Middle frontal gyrus (tissue), 1 donor: Measurements from ENCODE around the gene XPNPEP1.

Experiments
- DNase-seq: peaks from one replicate; pipeline ENCODE4 v3.0.0-alpha.2; 2015; ENCODE audit warnings: low spot score; ENCODE audit errors: extremely low spot score

The XPNPEP1 gene

DNA sequence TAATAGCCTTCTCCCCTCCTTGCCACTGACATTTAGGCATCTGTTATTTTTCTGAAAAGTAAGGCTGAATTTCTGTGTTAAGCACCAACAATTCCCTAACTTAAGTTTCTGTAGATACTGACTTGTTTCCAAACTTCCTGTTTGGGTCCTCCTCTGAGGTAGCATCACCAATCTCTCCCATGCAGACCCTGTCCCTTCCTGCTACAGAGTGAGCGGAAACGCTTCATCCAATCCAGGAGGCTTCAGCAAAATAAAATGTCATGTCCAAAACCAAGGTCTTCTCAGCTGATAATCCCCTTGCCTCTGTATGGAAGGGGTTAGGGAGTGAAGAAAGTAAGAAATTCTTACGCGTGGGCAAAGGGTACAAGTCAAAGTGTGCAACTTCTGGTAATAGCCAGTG is 29.9 kb downstream of the XPNPEP1 start:
- DNase-seq: no peak

- DNase-seq: no peak
These were observed 30.4 kb downstream of the XPNPEP1 start for GRCh38 chr10:109892931-109893330.

DNA sequence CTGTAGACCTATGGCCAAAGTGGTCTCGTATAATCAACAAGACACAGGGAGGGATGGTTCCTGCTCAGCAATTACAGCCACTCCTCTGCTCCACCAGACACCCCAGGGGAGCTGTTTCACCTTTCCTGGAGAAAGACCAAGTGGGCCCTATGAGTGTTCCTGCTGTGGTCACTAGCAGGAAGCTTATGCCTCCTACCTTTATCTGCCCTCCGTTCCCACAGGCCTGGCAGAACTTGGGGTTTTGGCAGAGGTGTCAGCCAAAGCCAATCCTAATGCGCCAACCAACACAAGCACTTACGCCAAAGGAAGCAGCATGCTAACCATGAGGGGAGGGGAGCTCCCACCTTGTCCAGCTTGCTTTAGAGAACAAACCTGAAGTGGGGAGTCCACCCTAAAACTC is 31.2 kb downstream of the XPNPEP1 start:
- DNase-seq: no peak

- no peak for DNase-seq
These were observed 32.2 kb downstream of the XPNPEP1 start for GRCh38 chr10:109891105-109891504.

GRCh38 chr10:109889867-109890266 is 33.4 kb downstream of the XPNPEP1 start:
- no peak for DNase-seq

- DNase-seq: no peak
These were observed 35.5 kb downstream of the XPNPEP1 start for GRCh38 chr10:109887776-109888175.

- DNase-seq: no peak
These were observed 36.1 kb downstream of the XPNPEP1 start for GRCh38 chr10:109887243-109887642.

- DNase-seq: no peak
These were observed 36.5 kb downstream of the XPNPEP1 start for GRCh38 chr10:109886781-109887140.

DNA sequence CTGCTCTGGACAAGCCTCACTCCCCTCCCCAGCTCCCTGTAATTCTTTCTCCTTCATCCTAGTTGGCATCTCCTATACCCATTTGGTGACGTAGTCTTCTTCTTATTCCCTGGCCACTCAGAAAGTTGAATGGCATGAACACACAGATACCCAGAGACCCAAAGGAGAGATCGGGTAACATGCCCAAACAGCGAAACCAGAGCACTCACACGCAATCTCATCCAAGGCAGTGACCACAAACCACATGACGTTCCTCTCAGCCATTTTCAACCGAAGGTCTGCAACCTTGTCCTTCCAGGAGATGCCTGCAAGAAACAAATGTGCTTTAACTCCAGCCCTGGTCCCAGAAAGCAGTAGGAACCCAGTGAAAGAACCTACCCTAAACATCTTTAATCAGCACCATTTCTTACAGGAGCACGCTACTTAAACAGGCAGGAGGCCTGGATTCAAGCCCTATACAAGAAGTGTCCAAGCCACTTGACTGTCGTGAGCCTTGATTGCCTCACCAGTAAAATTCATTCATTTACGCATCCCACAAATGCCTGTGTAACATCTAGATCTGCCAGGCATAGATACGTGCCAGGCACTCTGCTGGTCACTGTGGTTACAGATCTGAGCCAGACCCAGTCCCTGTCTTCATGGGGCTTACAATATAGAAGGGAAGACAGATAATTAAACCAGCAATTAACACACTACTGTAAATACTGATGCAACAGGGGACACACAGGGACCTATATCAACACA is 37.1 kb downstream of the XPNPEP1 start:
- DNase-seq: no peak

DNA sequence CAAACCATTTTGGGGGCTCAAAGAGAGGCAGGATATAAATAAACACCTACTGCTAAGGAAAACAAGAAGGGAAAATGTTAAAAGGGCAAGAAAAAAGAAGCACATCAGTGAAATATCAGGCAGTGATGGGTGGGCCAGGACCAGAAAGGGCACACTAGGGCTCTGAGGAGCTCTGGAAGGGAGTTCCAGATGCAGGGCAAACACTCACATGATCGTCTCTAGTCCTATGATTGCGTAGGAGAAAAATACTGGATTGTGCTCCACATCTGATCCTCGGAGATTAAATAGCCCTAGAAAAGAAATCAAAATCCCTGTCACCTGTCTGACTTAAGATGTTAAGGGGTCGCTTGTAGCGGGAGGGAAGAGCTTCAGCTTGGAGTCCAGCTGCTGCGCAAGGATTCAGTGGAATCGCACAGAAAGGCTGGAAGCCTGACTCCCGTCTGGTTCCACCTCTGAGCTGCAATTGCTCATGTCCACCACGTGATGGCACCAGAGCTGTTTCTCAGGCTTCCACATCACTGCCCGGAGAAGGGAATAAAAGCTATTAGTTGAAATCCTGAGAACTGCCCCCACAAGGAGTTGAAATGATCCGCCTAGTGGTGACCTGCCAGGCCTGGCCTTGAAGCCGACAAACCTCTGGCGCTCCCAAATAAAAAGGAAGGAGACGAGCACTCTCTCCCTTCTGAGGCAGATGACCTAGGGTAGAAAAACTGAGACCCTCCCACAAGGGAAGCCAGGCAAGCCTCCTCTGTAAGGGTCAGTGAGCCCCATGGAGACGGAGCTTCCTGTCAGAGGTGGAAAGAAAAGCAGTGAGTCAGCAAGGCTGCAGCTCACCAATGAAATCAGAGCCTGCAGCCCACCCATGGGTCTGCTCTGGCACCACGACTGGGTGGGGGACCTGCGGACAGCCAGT is 39.2 kb downstream of the XPNPEP1 start:
- DNase-seq: peak; percentile 82

- DNase-seq: no peak
These were observed 40.9 kb downstream of the XPNPEP1 start for GRCh38 chr10:109882251-109883057.

DNA sequence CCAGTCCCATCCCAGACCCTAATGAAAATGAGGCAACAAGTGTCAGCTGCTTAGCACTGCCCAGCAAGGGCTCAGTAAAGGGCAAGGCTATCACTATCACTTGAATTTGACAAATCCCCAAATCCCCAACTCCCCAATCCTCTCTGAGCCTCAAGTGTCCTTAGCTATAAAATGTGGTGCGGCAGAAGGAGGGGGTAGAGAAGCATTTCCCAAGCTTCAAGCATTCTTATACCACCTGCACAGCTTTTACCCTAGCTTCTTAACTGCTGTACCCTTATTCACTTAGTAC is 41.6 kb downstream of the XPNPEP1 start:
- no peak for DNase-seq

- DNase-seq: no peak
These were observed 42.2 kb downstream of the XPNPEP1 start for GRCh38 chr10:109880886-109881768.

DNA sequence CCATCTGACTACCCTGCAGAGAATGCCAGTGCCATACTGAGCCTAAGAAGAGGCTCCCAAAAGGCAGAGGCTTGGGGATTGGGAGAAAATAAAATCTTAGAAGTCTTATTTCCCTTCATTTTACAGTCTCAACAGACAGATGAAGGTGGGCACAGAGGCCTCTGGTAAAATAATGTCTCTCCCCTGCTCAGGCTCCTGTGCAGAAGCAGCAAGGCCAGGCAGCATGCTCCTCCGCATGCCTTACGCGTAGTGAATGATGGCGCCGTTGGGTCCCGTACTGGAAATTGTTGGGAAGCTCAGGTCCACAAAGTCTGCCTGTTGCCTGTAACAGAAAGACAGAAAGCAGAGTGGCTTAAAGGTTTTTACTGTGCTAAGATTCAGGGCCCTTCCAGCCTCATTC is 45.8 kb downstream of the XPNPEP1 start:
- no peak for DNase-seq

DNA sequence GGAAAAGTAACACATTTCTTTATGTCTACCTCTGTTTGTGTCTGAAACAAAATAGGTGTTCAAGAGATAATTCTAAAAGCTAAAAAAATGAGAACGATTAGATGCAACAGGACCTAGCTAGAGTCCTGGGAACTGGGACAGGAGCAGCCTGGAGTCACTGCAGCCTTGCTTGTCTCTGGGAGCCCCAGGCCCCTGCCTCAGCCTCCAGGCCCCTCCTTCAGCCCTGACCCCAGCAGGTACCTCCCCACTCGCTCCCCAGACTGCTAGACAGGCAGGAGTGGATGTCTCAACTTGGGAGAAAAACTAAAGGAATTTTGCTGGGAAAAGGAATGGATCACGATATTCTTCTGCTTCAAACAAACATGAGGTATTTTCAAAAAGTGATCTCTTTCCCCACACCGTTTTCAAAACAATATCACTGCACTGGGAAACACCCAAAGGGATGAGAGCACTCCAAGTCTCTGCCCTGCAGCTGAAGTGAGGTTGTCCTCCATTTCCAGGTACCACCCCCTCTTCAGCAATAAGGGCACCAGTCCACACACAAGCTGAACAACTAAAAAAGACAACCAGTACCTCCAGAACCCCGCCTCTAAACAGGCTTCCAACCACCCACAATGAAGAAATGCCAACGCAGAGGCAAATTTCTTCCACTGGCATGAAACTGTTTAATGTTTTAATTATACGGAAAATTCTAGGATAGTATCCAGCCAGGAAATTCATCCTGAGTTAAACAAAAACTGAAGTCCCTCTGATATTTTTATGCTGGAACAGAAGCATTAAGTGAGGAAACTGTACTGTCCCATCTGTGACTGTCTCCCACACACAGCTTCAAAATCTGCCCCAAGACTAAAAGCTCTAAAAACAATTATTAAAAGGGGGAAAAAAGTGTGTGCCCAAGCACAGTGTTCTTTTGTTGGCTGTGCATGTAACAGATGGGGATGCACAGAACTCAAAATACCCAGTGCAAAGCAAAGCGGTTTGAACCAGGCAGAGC is 47.2 kb downstream of the XPNPEP1 start:
- peak; percentile 34 for DNase-seq

- DNase-seq: no peak
These were observed 48.2 kb downstream of the XPNPEP1 start for GRCh38 chr10:109875151-109875568.

- no peak for DNase-seq
These were observed 51.8 kb downstream of the XPNPEP1 start for GRCh38 chr10:109871476-109871875.

DNA sequence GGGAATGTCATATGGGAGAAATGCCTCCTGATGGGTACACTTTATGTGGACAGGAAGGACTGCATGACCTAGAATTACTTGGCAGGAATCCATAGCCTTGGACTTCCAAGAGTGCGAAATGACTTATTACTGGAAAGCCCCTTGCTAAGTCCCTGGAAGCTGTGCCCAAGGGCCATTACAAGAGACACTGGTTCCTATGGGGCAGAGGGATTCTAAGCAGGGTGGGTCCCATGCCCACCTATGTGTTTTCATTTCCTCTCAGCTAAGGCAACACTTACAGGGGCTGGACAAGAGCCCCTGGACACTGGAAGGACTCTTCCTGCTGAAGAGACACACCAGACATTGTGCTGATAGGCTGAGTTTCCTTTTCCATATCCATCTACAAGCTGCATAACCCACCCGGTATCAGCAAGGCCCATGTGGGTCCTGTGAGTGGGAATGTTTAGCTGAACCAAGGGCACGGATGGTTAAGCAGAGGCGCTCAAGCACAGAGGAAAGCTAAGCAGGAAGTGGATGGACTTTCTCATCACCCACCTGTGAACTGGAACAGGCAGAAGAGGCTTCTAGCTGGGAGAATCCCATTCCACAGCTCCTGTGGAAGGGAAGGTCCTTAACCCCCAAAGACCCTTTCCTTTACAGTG is 56.2 kb downstream of the XPNPEP1 start:
- DNase-seq: no peak
